Measurements from ENCODE around the gene RASSF4.

The RASSF4 gene

DNA sequence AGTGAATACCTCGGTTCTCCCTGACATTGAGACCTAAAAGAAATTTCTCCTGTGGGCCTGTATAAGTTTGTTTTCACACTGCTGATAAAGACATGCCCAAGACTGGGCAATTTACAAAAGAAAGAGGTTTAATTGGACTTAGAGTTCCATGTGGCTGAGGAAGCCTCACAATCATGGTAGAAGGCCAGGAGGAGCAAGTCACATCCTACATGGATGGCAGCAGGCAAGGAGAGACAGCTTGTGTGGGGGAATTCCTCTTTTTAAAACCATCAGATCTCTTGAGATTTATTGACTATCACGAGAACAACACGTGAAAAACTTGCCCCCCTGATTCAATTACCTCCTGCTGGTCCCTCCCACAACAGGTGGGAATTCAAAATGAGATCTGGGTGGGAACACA is 41.8 kb upstream of the RASSF4 start:
- H2BK5ac ChIP-seq (ENCODE audit: low read depth, low read length, poor library complexity, severe bottlenecking) = no peak overlapping the region

DNA sequence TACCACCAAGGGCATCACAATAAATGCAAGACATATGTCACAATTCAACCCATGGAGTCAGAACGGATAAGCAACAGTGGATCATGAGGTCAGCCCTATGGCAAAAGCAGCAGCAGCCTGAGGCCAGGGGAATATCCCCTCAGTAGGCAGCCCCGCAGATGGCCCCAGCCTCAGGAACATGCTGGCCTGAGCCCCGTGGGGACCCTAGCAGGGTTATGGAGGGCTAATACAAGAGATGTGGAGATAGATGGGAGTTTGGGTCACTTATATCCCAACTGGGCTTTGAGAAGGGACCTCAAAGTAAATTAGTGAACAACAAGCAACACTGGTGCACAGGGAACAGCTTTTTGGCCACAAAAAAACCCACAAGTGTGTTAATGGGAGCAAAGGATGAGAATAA is 39.4 kb upstream of the RASSF4 start:
- Histone ChIP-seq H4K8ac (ENCODE audit: low read length) (no peak overlapping the region), H2BK12ac (ENCODE audit: low read length in 2 of 2) (no peak overlapping the region)

More for the DNA sequence above, 41.8 kb upstream of the RASSF4 start:
- no peak overlapping the region for H3K4me3 ChIP-seq (ENCODE audit: insufficient read depth in 1 of 2, low read depth in 1 of 2, low read length in 2 of 2)
- no peak for DNase-seq
- H2AK5ac ChIP-seq (ENCODE audit: low read length, severe bottlenecking) = no peak overlapping the region
- H2AFZ ChIP-seq (ENCODE audit: low read depth, low read length) = no peak overlapping the region
- H4K91ac ChIP-seq (ENCODE audit: low read length) = no peak overlapping the region
- H3K9me3 ChIP-seq (ENCODE audit: control insufficient read depth, low read length) = peaks cover 6% of the 10 kb centered on the region
- no peak overlapping the region for H3K9ac ChIP-seq (ENCODE audit: low read length)
- no peaks in the 10 kb centered on the region for H3K4me1 ChIP-seq (ENCODE audit: control insufficient read depth, insufficient read depth, low read depth, low read length)
- H2BK120ac ChIP-seq (ENCODE audit: low read depth, low read length) = no peak overlapping the region
- H3K27me3 ChIP-seq (ENCODE audit: control insufficient read depth in 1 of 2, insufficient read depth in 1 of 2, low read length in 2 of 2) = peaks cover 56 to 64% of the 10 kb centered on the region in 2 experiments
- no peak overlapping the region for H3K23ac ChIP-seq (ENCODE audit: low read length in 2 of 2)
- no peak overlapping the region for H3K27ac ChIP-seq (ENCODE audit: low read length, poor library complexity, severe bottlenecking)
- no peak overlapping the region for H3K4ac ChIP-seq (ENCODE audit: low read depth in 1 of 2, low read length in 2 of 2)
- no peaks in the 10 kb centered on the region for H3K79me1 ChIP-seq (replicated peaks; ENCODE audit: low read length, poor library complexity, severe bottlenecking)
- H2BK12ac ChIP-seq (ENCODE audit: low read length in 2 of 2) = no peak overlapping the region
- no peak overlapping the region for H3K4me2 ChIP-seq (ENCODE audit: low read length, poor library complexity, severe bottlenecking)
- H4K8ac ChIP-seq (ENCODE audit: low read length) = no peak overlapping the region
- no peak overlapping the region for H3K18ac ChIP-seq (ENCODE audit: low read depth in 1 of 2, low read length in 2 of 2)
- H3K36me3 ChIP-seq (ENCODE audit: control insufficient read depth in 1 of 2, insufficient read depth in 2 of 2, low read depth in 1 of 2, low read length in 2 of 2) = no peaks in the 10 kb centered on the region
- H2BK15ac ChIP-seq (ENCODE audit: low read depth, poor library complexity, severe bottlenecking) = no peak overlapping the region
- 82% methylated on average over 3 of the region's 3 CpGs for WGBS
- H3K14ac ChIP-seq (ENCODE audit: low read length in 2 of 2) = no peak overlapping the region

DNA sequence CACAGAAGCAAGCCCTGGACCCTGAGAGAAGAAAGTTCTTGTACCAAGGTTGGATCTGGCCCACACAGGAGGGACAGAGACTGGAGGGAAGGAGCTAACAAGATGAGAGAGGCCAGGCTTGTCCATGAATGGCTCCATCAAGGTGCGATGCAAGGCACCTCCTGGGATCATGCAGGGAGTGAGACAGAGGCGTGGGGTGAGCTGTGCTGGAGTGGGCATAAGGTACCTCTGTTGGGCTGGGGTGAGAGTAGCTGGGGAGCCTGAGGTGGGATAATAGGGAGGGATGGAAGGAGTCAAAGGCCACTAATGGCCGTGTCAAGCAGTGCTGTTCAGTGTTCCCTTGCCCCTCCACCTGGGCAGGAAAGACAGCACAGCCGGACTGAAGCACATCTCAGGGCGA is 38.5 kb upstream of the RASSF4 start:
- Histone ChIP-seq H3K4me2 (ENCODE audit: low read length, poor library complexity, severe bottlenecking) (no peak overlapping the region), H4K91ac (ENCODE audit: low read length) (no peak overlapping the region), H3K36me3 (ENCODE audit: control insufficient read depth in 1 of 2, insufficient read depth in 2 of 2, low read depth in 1 of 2, low read length in 2 of 2) (no peaks in the 10 kb centered on the region), H2BK12ac (ENCODE audit: low read length in 2 of 2) (no peak overlapping the region), H3K79me1 (replicated peaks; ENCODE audit: low read length, poor library complexity, severe bottlenecking) (no peaks in the 10 kb centered on the region), H2BK5ac (ENCODE audit: low read depth, low read length, poor library complexity, severe bottlenecking) (no peak overlapping the region), H3K9ac (ENCODE audit: low read length) (no peak overlapping the region), H4K8ac (ENCODE audit: low read length) (no peak overlapping the region), H3K4me3 (ENCODE audit: insufficient read depth in 1 of 2, low read depth in 1 of 2, low read length in 2 of 2) (no peak overlapping the region), H2AK5ac (ENCODE audit: low read length, severe bottlenecking) (no peak overlapping the region), H3K27me3 (ENCODE audit: control insufficient read depth in 1 of 2, insufficient read depth in 1 of 2, low read length in 2 of 2) (peaks cover 50 to 60% of the 10 kb centered on the region in 2 experiments), H3K18ac (ENCODE audit: low read depth in 1 of 2, low read length in 2 of 2) (peak overlapping the region in 1 of 2 experiments; percentile 35), H2AFZ (ENCODE audit: low read depth, low read length) (no peak overlapping the region), H2BK15ac (ENCODE audit: low read depth, poor library complexity, severe bottlenecking) (no peak overlapping the region), H3K4ac (ENCODE audit: low read depth in 1 of 2, low read length in 2 of 2) (no peak overlapping the region), H3K14ac (ENCODE audit: low read length in 2 of 2) (no peak overlapping the region), H3K4me1 (ENCODE audit: control insufficient read depth, insufficient read depth, low read depth, low read length) (no peaks in the 10 kb centered on the region), H3K9me3 (ENCODE audit: control insufficient read depth, low read length) (peaks cover 6% of the 10 kb centered on the region), H3K23ac (ENCODE audit: low read length in 2 of 2) (no peak overlapping the region), H3K27ac (ENCODE audit: low read length, poor library complexity, severe bottlenecking) (no peak overlapping the region), H2BK120ac (ENCODE audit: low read depth, low read length) (no peak overlapping the region)
- DNase-seq = no peak
- 93% methylated on average over 5 of the region's 5 CpGs for WGBS

More for the DNA sequence above, 39.4 kb upstream of the RASSF4 start:
- H3K79me1 ChIP-seq (replicated peaks; ENCODE audit: low read length, poor library complexity, severe bottlenecking) = no peaks in the 10 kb centered on the region
- no peak overlapping the region for H3K4me2 ChIP-seq (ENCODE audit: low read length, poor library complexity, severe bottlenecking)
- 79% methylated on average over 3 of the region's 3 CpGs for WGBS
- no peak overlapping the region for H3K18ac ChIP-seq (ENCODE audit: low read depth in 1 of 2, low read length in 2 of 2)
- H2BK5ac ChIP-seq (ENCODE audit: low read depth, low read length, poor library complexity, severe bottlenecking) = no peak overlapping the region
- peaks cover 6% of the 10 kb centered on the region for H3K9me3 ChIP-seq (ENCODE audit: control insufficient read depth, low read length)
- H3K4me1 ChIP-seq (ENCODE audit: control insufficient read depth, insufficient read depth, low read depth, low read length) = no peaks in the 10 kb centered on the region
- H3K23ac ChIP-seq (ENCODE audit: low read length in 2 of 2) = no peak overlapping the region
- no peak overlapping the region for H3K4ac ChIP-seq (ENCODE audit: low read depth in 1 of 2, low read length in 2 of 2)
- no peak overlapping the region for H3K27ac ChIP-seq (ENCODE audit: low read length, poor library complexity, severe bottlenecking)
- H3K4me3 ChIP-seq (ENCODE audit: insufficient read depth in 1 of 2, low read depth in 1 of 2, low read length in 2 of 2) = peak overlapping the region in 1 of 2 experiments; percentile 27
- H2AFZ ChIP-seq (ENCODE audit: low read depth, low read length) = no peak overlapping the region
- no peak overlapping the region for H2BK15ac ChIP-seq (ENCODE audit: low read depth, poor library complexity, severe bottlenecking)
- no peak overlapping the region for H3K14ac ChIP-seq (ENCODE audit: low read length in 2 of 2)
- H3K9ac ChIP-seq (ENCODE audit: low read length) = no peak overlapping the region
- H2BK120ac ChIP-seq (ENCODE audit: low read depth, low read length) = no peak overlapping the region
- no peak for DNase-seq
- H3K27me3 ChIP-seq (ENCODE audit: control insufficient read depth in 1 of 2, insufficient read depth in 1 of 2, low read length in 2 of 2) = peaks cover 58 to 63% of the 10 kb centered on the region in 2 experiments
- H3K36me3 ChIP-seq (ENCODE audit: control insufficient read depth in 1 of 2, insufficient read depth in 2 of 2, low read depth in 1 of 2, low read length in 2 of 2) = no peaks in the 10 kb centered on the region
- H4K91ac ChIP-seq (ENCODE audit: low read length) = no peak overlapping the region
- no peak overlapping the region for H2AK5ac ChIP-seq (ENCODE audit: low read length, severe bottlenecking)

DNA sequence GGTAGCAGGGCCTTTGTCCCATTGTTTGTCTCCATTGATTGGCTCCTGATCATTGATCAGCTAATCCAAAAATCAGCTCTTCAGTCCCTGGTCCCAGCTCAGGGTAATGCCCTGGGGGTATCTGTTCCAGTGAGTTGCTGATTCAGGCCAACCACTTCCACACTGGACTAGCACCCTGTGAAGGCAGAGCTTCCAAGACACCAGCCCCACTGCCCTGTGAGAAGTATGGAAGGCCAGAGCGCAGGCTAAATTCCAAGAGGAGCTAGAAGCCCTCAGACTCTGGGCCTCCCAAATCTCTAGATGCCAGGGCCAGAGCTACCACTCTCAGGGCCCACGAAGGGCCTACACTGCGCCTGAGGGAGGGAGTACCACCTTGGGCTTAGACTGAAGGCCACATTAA is 38.1 kb upstream of the RASSF4 start:
- WGBS = 96% methylated on average over 3 of the region's 3 CpGs
- no peak overlapping the region for H2BK120ac ChIP-seq (ENCODE audit: low read depth, low read length)
- H3K9me3 ChIP-seq (ENCODE audit: control insufficient read depth, low read length) = peaks cover 6% of the 10 kb centered on the region
- no peak overlapping the region for H3K23ac ChIP-seq (ENCODE audit: low read length in 2 of 2)
- H2BK15ac ChIP-seq (ENCODE audit: low read depth, poor library complexity, severe bottlenecking) = no peak overlapping the region
- no peak for DNase-seq
- H2AFZ ChIP-seq (ENCODE audit: low read depth, low read length) = no peak overlapping the region
- no peak overlapping the region for H2BK5ac ChIP-seq (ENCODE audit: low read depth, low read length, poor library complexity, severe bottlenecking)
- no peak overlapping the region for H3K18ac ChIP-seq (ENCODE audit: low read depth in 1 of 2, low read length in 2 of 2)
- H4K8ac ChIP-seq (ENCODE audit: low read length) = no peak overlapping the region
- H4K91ac ChIP-seq (ENCODE audit: low read length) = no peak overlapping the region
- no peak overlapping the region for H3K4ac ChIP-seq (ENCODE audit: low read depth in 1 of 2, low read length in 2 of 2)
- H3K79me1 ChIP-seq (replicated peaks; ENCODE audit: low read length, poor library complexity, severe bottlenecking) = no peaks in the 10 kb centered on the region
- peaks cover 48 to 55% of the 10 kb centered on the region in 2 experiments for H3K27me3 ChIP-seq (ENCODE audit: control insufficient read depth in 1 of 2, insufficient read depth in 1 of 2, low read length in 2 of 2)
- H3K27ac ChIP-seq (ENCODE audit: low read length, poor library complexity, severe bottlenecking) = no peak overlapping the region
- H2BK12ac ChIP-seq (ENCODE audit: low read length in 2 of 2) = no peak overlapping the region
- no peaks in the 10 kb centered on the region for H3K4me1 ChIP-seq (ENCODE audit: control insufficient read depth, insufficient read depth, low read depth, low read length)
- no peaks in the 10 kb centered on the region for H3K36me3 ChIP-seq (ENCODE audit: control insufficient read depth in 1 of 2, insufficient read depth in 2 of 2, low read depth in 1 of 2, low read length in 2 of 2)
- H3K4me2 ChIP-seq (ENCODE audit: low read length, poor library complexity, severe bottlenecking) = no peak overlapping the region
- no peak overlapping the region for H3K14ac ChIP-seq (ENCODE audit: low read length in 2 of 2)
- no peak overlapping the region for H3K9ac ChIP-seq (ENCODE audit: low read length)
- no peak overlapping the region for H2AK5ac ChIP-seq (ENCODE audit: low read length, severe bottlenecking)
- no peak overlapping the region for H3K4me3 ChIP-seq (ENCODE audit: insufficient read depth in 1 of 2, low read depth in 1 of 2, low read length in 2 of 2)

Measured in mesenchymal stem cell (in vitro differentiated cells and primary cell).